Lower leg skin (tissue), 4 donors: ENCODE results near the gene SOCS6. TPM values are rescaled to one million over a fixed set of nuclear protein-coding genes. Genes with fewer than 3 reads are reported as not detected.
"Not testable (repeated sequence)": the region's sequence is repeated elsewhere in the genome, so short reads cannot be mapped to it uniquely, and the experiment has no call there.

ENCODE experiments used
- DNase-seq, 2 donors: peaks; one replicate each; pipeline ENCODE4 v3.0.0-alpha.2; 2019; ENCODE audit warnings: low spot score in 2 of 2
- H3K4me3 ChIP-seq: fragments of 200-600 bp; sonication (generic); 2 replicates; pipeline ENCODE4 v1.5.1; 2017; ENCODE audit warnings: mild to moderate bottlenecking, low read depth; ENCODE audit not compliant: poor library complexity, severe bottlenecking
- POLR2A ChIP-seq, 2 donors: fragments of 450-650 bp; IDR thresholded peaks; one replicate each; pipeline ENCODE4 v1.6.1; 2016 to 2017; ENCODE audit warnings: antibody characterized with exemption in 2 of 2, mild to moderate bottlenecking in 1 of 2, moderate library complexity in 1 of 2
- WGBS, 2 donors: methylation state at CpG; one replicate each; pipeline ENCODE4 v1.1.5; 2018; 5-methylcytosine and 5-hydroxymethylcytosine counted together
- intact Hi-C: fragments of 100-400 bp; cut with DNase I; formaldehyde crosslinking; loops from one replicate; pipeline ENCODE4 v1.15.0; 2023; ENCODE audit warnings: low total_unique reads
- total RNA-seq, 4 donors: library from RNA; depleted of rRNA; stranded (reverse); fragments of >200 nt; gene quantifications; one replicate each; pipeline ENCODE4 v1.1.0, GENCODE V29; 2016
- TF ChIP-seq, protein P1 (sequence below), 3 donors: fragments of 450-650 bp; IDR thresholded peaks; one replicate each; pipeline ENCODE4 v1.5.1; 2016; ENCODE audit warnings: antibody characterized with exemption in 3 of 3, mild to moderate bottlenecking in 3 of 3, moderate library complexity in 2 of 3

The SOCS6 gene
- total RNA-seq, 4 donors from 2014 or later = 13.3 to 19.7 (median 18.7) TPM

DNA sequence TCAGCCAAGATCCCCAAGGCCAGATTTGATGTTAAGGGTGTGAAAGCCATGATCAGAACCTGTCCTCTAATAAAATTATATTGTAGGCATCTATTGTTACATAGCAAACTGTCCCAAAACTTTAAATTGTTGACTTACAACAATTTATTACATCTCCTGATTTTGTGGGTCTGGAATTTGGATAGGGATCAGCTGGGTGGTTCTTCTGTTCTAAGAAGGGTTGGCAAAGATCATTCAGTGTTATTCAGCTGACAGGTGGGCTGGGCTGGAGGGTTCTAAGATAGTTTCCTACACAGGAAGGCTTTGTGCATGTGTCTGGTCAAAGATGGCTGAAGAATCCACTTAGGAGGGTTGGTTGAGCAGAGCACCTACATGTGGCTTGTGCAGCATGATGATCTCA lies 50.0 kb downstream of the SOCS6 start:
- DNase-seq = no peak
- TF ChIP-seq, protein P1, sequence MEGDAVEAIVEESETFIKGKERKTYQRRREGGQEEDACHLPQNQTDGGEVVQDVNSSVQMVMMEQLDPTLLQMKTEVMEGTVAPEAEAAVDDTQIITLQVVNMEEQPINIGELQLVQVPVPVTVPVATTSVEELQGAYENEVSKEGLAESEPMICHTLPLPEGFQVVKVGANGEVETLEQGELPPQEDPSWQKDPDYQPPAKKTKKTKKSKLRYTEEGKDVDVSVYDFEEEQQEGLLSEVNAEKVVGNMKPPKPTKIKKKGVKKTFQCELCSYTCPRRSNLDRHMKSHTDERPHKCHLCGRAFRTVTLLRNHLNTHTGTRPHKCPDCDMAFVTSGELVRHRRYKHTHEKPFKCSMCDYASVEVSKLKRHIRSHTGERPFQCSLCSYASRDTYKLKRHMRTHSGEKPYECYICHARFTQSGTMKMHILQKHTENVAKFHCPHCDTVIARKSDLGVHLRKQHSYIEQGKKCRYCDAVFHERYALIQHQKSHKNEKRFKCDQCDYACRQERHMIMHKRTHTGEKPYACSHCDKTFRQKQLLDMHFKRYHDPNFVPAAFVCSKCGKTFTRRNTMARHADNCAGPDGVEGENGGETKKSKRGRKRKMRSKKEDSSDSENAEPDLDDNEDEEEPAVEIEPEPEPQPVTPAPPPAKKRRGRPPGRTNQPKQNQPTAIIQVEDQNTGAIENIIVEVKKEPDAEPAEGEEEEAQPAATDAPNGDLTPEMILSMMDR (IDR thresholded peaks at IDR 0.05) = no peak
- no peak for TF ChIP-seq POLR2A (IDR thresholded peaks at IDR 0.05)
- no peak overlapping the region for H3K4me3 ChIP-seq
- intact Hi-C loops = no loop called here

DNA sequence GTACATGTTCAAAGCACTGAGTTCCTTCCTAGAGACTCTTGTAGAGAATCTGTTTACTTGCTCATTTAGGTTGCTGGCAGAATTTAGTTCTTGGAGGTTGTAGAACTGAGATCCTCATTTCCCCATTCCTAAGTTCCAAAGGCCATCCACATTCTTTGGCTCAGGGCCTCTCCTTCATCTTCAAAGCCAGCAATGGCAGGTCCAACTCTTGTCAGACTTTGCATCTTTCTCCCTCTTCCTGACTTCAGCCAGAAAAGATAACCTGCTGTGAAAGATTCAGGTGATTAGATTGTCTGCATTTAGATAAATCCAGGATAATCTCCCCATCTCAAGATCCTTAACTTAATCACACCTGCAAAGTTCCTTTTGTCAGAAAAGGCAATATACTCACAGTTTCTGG lies 51.1 kb downstream of the SOCS6 start:
- intact Hi-C loops = no loop called here
- H3K4me3 ChIP-seq = no peak overlapping the region
- no peak for DNase-seq
- no peak for TF ChIP-seq POLR2A (IDR thresholded peaks at IDR 0.05)
- TF ChIP-seq, protein P1 (IDR thresholded peaks at IDR 0.05) = no peak

DNA sequence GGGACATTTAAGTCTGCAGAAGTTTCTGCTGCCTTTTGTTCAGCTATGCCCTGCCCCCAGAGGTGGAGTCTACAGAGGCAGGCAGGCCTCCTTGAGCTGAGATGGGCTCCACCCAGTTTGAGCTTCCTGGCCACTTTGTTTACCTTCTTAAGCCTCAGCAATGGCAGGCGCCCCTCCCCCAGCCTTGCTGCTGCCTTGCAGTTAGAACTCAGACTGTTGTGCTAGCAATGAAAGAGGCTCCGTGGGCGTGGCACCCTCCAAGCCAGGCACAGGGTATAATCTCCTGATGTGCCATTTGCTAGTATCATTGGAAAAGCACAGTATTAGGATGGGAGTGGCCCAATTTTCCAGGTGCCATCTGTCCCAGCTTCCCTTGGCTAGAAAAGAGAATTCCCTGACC lies 59.6 kb downstream of the SOCS6 start:
- WGBS, 2 donors = 91 to 100% methylated on average over 3 of the region's 3 CpGs
- intact Hi-C loops, DNase-seq, H3K4me3 ChIP-seq: not testable (repeated sequence)

DNA sequence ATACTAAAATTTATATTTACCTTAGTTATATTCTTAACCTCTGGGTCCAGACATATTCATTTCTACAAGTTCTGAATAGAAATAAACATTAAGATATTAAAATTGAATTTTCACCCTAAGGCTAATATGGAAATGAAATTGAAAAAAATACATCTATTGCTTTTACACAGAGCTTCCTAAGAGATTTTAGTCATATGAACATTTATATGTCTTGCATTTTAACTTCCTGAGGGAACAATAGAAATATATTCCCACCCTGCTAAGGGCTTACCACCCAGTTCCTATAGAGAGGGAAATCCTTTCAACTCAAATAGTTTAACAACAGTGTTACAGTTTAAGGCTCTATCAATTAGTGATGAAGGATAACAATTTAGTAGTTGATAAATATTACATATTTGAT lies 60.5 kb downstream of the SOCS6 start:
- DNase-seq = no peak
- no peak for TF ChIP-seq POLR2A (IDR thresholded peaks at IDR 0.05)
- TF ChIP-seq, protein P1 (IDR thresholded peaks at IDR 0.05) = no peak
- intact Hi-C loops = no loop called here
- H3K4me3 ChIP-seq = no peak overlapping the region

DNA sequence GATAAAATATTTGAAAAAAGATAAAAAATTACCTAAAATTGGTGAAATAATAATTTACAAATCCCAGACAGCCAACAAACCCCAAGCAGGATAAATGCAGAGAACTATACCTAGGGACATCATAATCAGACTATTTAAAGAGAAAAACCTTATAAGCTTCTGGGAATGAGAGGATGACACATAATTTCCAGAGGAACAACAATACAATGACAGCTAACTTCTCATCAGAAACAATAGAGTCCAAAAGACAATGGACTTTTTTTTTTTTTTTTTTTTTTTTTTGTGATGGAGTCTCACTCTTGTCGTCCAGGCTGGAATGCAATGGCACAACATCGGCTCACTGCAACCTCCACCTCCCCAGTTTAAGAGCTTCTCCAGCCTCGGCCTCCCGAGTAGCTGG lies 65.2 kb downstream of the SOCS6 start:
- 94 to 95% methylated on average over 4 of the region's 4 CpGs for WGBS, 2 donors
- DNase-seq = no peak
- intact Hi-C loops = no loop called here
- TF ChIP-seq, protein P1 (IDR thresholded peaks at IDR 0.05) = no peak
- TF ChIP-seq POLR2A (IDR thresholded peaks at IDR 0.05) = no peak
- H3K4me3 ChIP-seq = no peak overlapping the region

DNA sequence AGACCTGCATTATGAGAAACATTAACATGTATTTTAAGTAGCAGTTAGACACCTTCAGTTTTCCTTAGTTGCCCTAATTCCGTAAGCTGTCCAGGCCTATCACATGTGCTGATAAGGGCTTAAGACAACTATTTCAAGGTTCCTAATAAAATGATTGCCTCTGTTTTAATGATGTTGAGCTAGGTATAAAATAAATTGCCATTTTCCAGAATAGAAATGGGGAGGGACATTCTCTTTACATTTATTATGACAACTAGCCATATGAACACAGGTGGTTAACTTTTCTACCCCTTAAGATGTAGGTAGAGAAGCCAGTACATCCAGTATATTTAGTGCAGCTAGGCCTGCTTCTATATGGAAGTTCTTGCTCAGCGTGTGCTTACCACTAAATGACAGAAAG lies 65.9 kb downstream of the SOCS6 start:
- intact Hi-C loops = no loop called here
- H3K4me3 ChIP-seq = no peak overlapping the region
- 92 to 94% methylated on average over 2 of the region's 2 CpGs for WGBS, 2 donors
- DNase-seq = no peak
- TF ChIP-seq, protein P1 (IDR thresholded peaks at IDR 0.05) = no peak
- TF ChIP-seq POLR2A (IDR thresholded peaks at IDR 0.05) = no peak
